CD14-positive monocyte (primary cell): ENCODE data around the gene KIRREL1. TPM values are rescaled to one million over a fixed set of nuclear protein-coding genes. Genes with fewer than 3 reads are reported as not detected.

Source experiments
- DNase-seq, 3 donors: peaks; one replicate each; pipeline ENCODE4 v3.0.0-alpha.2; 2011 to 2022
- H2AFZ ChIP-seq: 2 replicates; pipeline ENCODE4 v1.6.0; 2012; ENCODE audit warnings: mild to moderate bottlenecking, low read depth, low read length, inconsistent platforms; ENCODE audit not compliant: insufficient read depth, poor library complexity, severe bottlenecking
- H3K27ac ChIP-seq, 2 donors: 1 replicate in 1 of 2; 2 replicates in 1 of 2; pipeline ENCODE4 v1.5.1; 2012 to 2013; ENCODE audit warnings: low read length in 2 of 2, control low read depth in 1 of 2, inconsistent platforms in 1 of 2, low read depth in 1 of 2, mild to moderate bottlenecking in 1 of 2
- H3K27me3 ChIP-seq, 2 donors: one replicate each; pipeline versions ENCODE4 v1.6.0 to v1.6.1; 2011 to 2013; ENCODE audit warnings: low read length in 2 of 2; ENCODE audit not compliant: control insufficient read depth in 2 of 2, insufficient read depth in 2 of 2
- H3K36me3 ChIP-seq, 2 donors: replicated peaks in 1 of 2; 1 replicate in 1 of 2; 2 replicates in 1 of 2; pipeline versions ENCODE4 v1.5.1 to v1.6.1; 2012 to 2013; ENCODE audit warnings: low read length in 2 of 2, control low read depth in 1 of 2, inconsistent platforms in 1 of 2, mild to moderate bottlenecking in 1 of 2; ENCODE audit not compliant: insufficient read depth in 2 of 2, control insufficient read depth in 1 of 2
- H3K4me1 ChIP-seq, 2 donors: 1 replicate in 1 of 2; 2 replicates in 1 of 2; pipeline versions ENCODE4 v1.5.1 to v1.6.1; 2012 to 2013; ENCODE audit warnings: low read length in 2 of 2, control low read depth in 1 of 2, inconsistent platforms in 1 of 2, mild to moderate bottlenecking in 1 of 2, moderate library complexity in 1 of 2; ENCODE audit not compliant: insufficient read depth in 2 of 2, control insufficient read depth in 1 of 2
- H3K4me2 ChIP-seq: replicated peaks from 2 replicates; pipeline ENCODE3; 2012; ENCODE audit warnings: low read length, moderate library complexity, mild to moderate bottlenecking; ENCODE audit not compliant: poor library complexity, severe bottlenecking; ENCODE audit errors: extremely low read depth
- H3K4me3 ChIP-seq, 3 experiments: fragments of 200-600 bp in 1 of 3; sonication (generic) in 1 of 3; replicated peaks in 1 of 3; 1 replicate in 2 of 3; 2 replicates in 1 of 3; pipeline ENCODE4 v1.5.1; 2011 to 2013; ENCODE audit warnings: low read length in 3 of 3, mild to moderate bottlenecking in 3 of 3, control low read depth in 2 of 3, low read depth in 2 of 3, inconsistent platforms in 1 of 3, moderate library complexity in 1 of 3
- H3K79me2 ChIP-seq: 2 replicates; pipeline ENCODE4 v1.6.0; 2012; ENCODE audit warnings: mild to moderate bottlenecking, control low read depth, inconsistent platforms, low read length, moderate library complexity; ENCODE audit not compliant: insufficient read depth
- H3K9ac ChIP-seq: 2 replicates; pipeline ENCODE4 v1.6.0; 2017; ENCODE audit warnings: low read length, mild to moderate bottlenecking; ENCODE audit not compliant: insufficient read depth, poor library complexity, severe bottlenecking
- H3K9me3 ChIP-seq, 2 donors: replicated peaks in 1 of 2; 1 replicate in 1 of 2; 2 replicates in 1 of 2; pipeline versions ENCODE4 v1.5.1 to v1.6.1; 2012 to 2013; ENCODE audit warnings: low read length in 2 of 2, control low read depth in 1 of 2; ENCODE audit not compliant: control insufficient read depth in 1 of 2, insufficient read depth in 1 of 2
- H4K20me1 ChIP-seq: 2 replicates; pipeline ENCODE4 v1.6.0; 2012; ENCODE audit warnings: mild to moderate bottlenecking, low read length, control low read depth, moderate library complexity; ENCODE audit not compliant: insufficient read depth
- H3K27ac Mint-ChIP-seq, 7 donors: one replicate each; pipeline ENCODE4 v1.8.0; 2020; ENCODE audit warnings: mild to moderate bottlenecking in 7 of 7, mixed read lengths in 7 of 7, moderate library complexity in 6 of 7, inconsistent platforms in 2 of 7
- H3K27me3 Mint-ChIP-seq, 3 donors: one replicate each; pipeline ENCODE4 v1.8.0; 2021 to 2022; ENCODE audit warnings: low read depth in 3 of 3, mild to moderate bottlenecking in 3 of 3, mixed read lengths in 3 of 3, moderate library complexity in 3 of 3, inconsistent platforms in 1 of 3
- H3K36me3 Mint-ChIP-seq, 2 donors: one replicate each; pipeline ENCODE4 v1.8.0; 2020; ENCODE audit warnings: mixed read lengths in 2 of 2, inconsistent platforms in 1 of 2, mild to moderate bottlenecking in 1 of 2
- H3K4me1 Mint-ChIP-seq: one replicate; pipeline ENCODE4 v1.8.0; 2020; ENCODE audit warnings: mild to moderate bottlenecking, mixed read lengths
- H3K4me3 Mint-ChIP-seq, 2 donors: one replicate each; pipeline ENCODE4 v1.8.0; 2020; ENCODE audit warnings: mild to moderate bottlenecking in 2 of 2, mixed read lengths in 2 of 2, moderate library complexity in 1 of 2
- H3K9me3 Mint-ChIP-seq, 7 donors: one replicate each; pipeline ENCODE4 v1.8.0; 2020 to 2022; ENCODE audit warnings: mixed read lengths in 7 of 7, mild to moderate bottlenecking in 6 of 7, moderate library complexity in 6 of 7, inconsistent platforms in 2 of 7
- WGBS: methylation state at CpG from one replicate; pipeline ENCODE4 v1.1.5; 2013; ENCODE audit warnings: missing lambda C conversion rate; ENCODE audit not compliant: insufficient coverage; 5-methylcytosine and 5-hydroxymethylcytosine counted together
- intact Hi-C, 2 donors: fragments of 100-400 bp; cut with micrococcal nuclease; formaldehyde crosslinking; loops; one replicate each; pipeline versions ENCODE4 v1.15.0 to v1.15.1; 2023
- polyA plus RNA-seq, 3 donors: library from polyadenylated mRNA; depleted of rRNA in 1 of 3; unstranded in 2 of 3; stranded (reverse) in 1 of 3; fragments of 300-500 nt in 2 of 3; fragments of >200 nt in 1 of 3; fragmentation: Illumina TruSeq in 2 of 3; gene quantifications; 1 replicate in 2 of 3; 2 replicates in 1 of 3; pipeline ENCODE4 v1.2.3, GENCODE V29; 2012 to 2021
- TF ChIP-seq, protein P1 (sequence below): fragments of 200-600 bp; IDR thresholded peaks from one replicate; pipeline ENCODE4 v1.8.0; 2022; ENCODE audit warnings: antibody characterized with exemption, mild to moderate bottlenecking

The KIRREL1 gene
- polyA plus RNA-seq, 3 donors: not detected

DNA sequence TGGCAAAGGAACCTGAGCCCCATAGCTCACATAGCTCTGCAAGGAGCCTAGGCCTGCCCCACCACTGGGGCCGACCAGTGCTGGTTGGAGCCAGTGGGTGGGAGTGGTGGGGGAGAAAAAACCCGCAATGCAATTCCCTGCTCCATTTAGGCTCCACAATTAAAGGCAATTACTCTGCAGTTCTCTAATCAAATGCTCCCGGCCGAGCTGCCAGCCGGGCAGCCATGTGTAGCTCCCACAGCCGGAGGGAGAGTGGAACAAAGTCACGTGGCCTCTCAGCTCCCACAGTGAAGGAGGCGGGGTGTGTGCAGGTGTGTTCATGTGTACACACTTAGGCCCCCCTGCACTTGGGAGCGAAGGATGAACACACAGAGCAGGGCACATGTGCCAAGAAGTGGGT is 81.6 kb downstream of the KIRREL1 start:
- Mint-ChIP-seq H3K4me1 (no peaks in the 10 kb centered on the region), H3K27me3 (peaks cover 0 to 3% (median 2%) of the 10 kb centered on the region in 3 donors), H3K36me3 (no peaks in the 10 kb centered on the region), H3K9me3 (no peaks in the 10 kb centered on the region), H3K4me3 (no peak overlapping the region), H3K27ac (no peak overlapping the region)
- H3K36me3 ChIP-seq: no peaks in the 10 kb centered on the region
- no peak overlapping the region for H3K9ac ChIP-seq
- H3K27me3 ChIP-seq: no peaks in the 10 kb centered on the region
- no peak overlapping the region for H3K4me3 ChIP-seq
- DNase-seq: no peak
- no peaks in the 10 kb centered on the region for H3K4me1 ChIP-seq
- no peak overlapping the region for H3K4me2 ChIP-seq
- H3K79me2 ChIP-seq: no peaks in the 10 kb centered on the region
- no peaks in the 10 kb centered on the region for H3K9me3 ChIP-seq
- TF ChIP-seq, protein P1, sequence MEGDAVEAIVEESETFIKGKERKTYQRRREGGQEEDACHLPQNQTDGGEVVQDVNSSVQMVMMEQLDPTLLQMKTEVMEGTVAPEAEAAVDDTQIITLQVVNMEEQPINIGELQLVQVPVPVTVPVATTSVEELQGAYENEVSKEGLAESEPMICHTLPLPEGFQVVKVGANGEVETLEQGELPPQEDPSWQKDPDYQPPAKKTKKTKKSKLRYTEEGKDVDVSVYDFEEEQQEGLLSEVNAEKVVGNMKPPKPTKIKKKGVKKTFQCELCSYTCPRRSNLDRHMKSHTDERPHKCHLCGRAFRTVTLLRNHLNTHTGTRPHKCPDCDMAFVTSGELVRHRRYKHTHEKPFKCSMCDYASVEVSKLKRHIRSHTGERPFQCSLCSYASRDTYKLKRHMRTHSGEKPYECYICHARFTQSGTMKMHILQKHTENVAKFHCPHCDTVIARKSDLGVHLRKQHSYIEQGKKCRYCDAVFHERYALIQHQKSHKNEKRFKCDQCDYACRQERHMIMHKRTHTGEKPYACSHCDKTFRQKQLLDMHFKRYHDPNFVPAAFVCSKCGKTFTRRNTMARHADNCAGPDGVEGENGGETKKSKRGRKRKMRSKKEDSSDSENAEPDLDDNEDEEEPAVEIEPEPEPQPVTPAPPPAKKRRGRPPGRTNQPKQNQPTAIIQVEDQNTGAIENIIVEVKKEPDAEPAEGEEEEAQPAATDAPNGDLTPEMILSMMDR: no peak
- H3K27ac ChIP-seq: no peak overlapping the region
- H4K20me1 ChIP-seq: no peaks in the 10 kb centered on the region
- intact Hi-C loops: no loop called here
- H2AFZ ChIP-seq: no peak overlapping the region
- 100% methylated on average over 3 of the region's 9 CpGs for WGBS

- Histone ChIP-seq H3K36me3 (no peaks in the 10 kb centered on the region), H2AFZ (no peak overlapping the region), H3K27ac (no peak overlapping the region), H3K79me2 (no peaks in the 10 kb centered on the region), H4K20me1 (no peaks in the 10 kb centered on the region), H3K27me3 (no peaks in the 10 kb centered on the region), H3K4me3 (no peak overlapping the region), H3K9ac (no peak overlapping the region), H3K9me3 (no peaks in the 10 kb centered on the region), H3K4me2 (no peak overlapping the region), H3K4me1 (no peaks in the 10 kb centered on the region)
- DNase-seq: no peak
- TF ChIP-seq, protein P1: no peak
- intact Hi-C loops: no loop called here
- no peaks in the 10 kb centered on the region for H3K9me3 Mint-ChIP-seq
- no peaks in the 10 kb centered on the region for H3K36me3 Mint-ChIP-seq
- H3K4me1 Mint-ChIP-seq: no peaks in the 10 kb centered on the region
- no peak overlapping the region for H3K27ac Mint-ChIP-seq
- 87% methylated on average over 5 of the region's 6 CpGs for WGBS
- no peak overlapping the region for H3K4me3 Mint-ChIP-seq
- peaks cover 0 to 2% (median 2%) of the 10 kb centered on the region in 3 donors for H3K27me3 Mint-ChIP-seq
These were observed 83.0 kb downstream of the KIRREL1 start for GRCh38 chr1:158076441-158076840.
